ENCODE measurements around the gene PLA2G3.

GRCh38 chr22:31091106-31091975 is 49.0 kb downstream of the PLA2G3 start:
- TF ChIP-seq CTCF (optimal IDR thresholded peaks at IDR 0.05 in 1 of 3, IDR thresholded peaks at IDR 0.05 in 1 of 3, conservative IDR thresholded peaks at IDR 0.05 in 1 of 3; ENCODE audit: extremely low read depth in 1 of 3, insufficient read depth in 2 of 3, low read length in 3 of 3) = no peak
- no peak for TF ChIP-seq EZH2 (IDR thresholded peaks at IDR 0.05; ENCODE audit: low read length)
